HCT116 (cell line): ENCODE data around the gene MARK1. TPM values are rescaled to one million over a fixed set of nuclear protein-coding genes. Genes with fewer than 3 reads are reported as not detected.

Experiments
- ATAC-seq: fragments of 200-7000 bp; cut with Tn5 transposase; 2 replicates; pipeline ENCODE4 v1.9.1; 2020; ENCODE audit warnings: mild to moderate bottlenecking, moderate library complexity
- BruUV-seq: library from RNA; stranded (reverse); fragments of 400-500 nt; replicated peaks from 2 replicates; lab custom pipeline; 2021; lab: Mats Ljungman, UMichigan
- CTCF ChIA-PET: fragments of 300-600 bp; sonication (Branson Sonifier 250); formaldehyde crosslinking; loops from one replicate; lab custom pipeline; 2021; ENCODE audit warnings: antibody characterized with exemption; lab: Charles Lee
- POLR2A ChIA-PET: fragments of 300-600, 350-600 bp; sonication (Branson Sonifier 250); formaldehyde crosslinking; loops from one replicate; lab custom pipeline; 2021; ENCODE audit warnings: antibody characterized with exemption; lab: Charles Lee
- RAD21 ChIA-PET, 2 experiments: fragments of 300-600 bp; sonication (Branson Sonifier 250); formaldehyde crosslinking; loops; one replicate each; lab custom pipeline; 2023; ENCODE audit warnings: low total read pairs in 2 of 2; ENCODE audit not compliant: uncharacterized antibody in 2 of 2, unreplicated experiment in 2 of 2, low non-redundant PET in 1 of 2; lab: Charles Lee
- DNase-seq: peaks from one replicate; pipeline ENCODE4 v3.0.0-alpha.2; 2010; ENCODE audit warnings: low read depth, low spot score
- H2AFZ ChIP-seq: fragments of 200-600 bp; shearing (Covaris generic), sonication (generic); 2 replicates; pipeline ENCODE4 v1.6.1; 2017; ENCODE audit warnings: low read depth, mixed run types, mixed read lengths, antibody characterized with exemption, low read length; ENCODE audit not compliant: poor library complexity, severe bottlenecking
- H3K27ac ChIP-seq: 2 replicates; pipeline ENCODE4 v1.5.1; 2012; ENCODE audit warnings: low read depth, low read length
- H3K27me3 ChIP-seq: fragments of 200-600 bp; sonication (generic); 2 replicates; pipeline ENCODE4 v1.6.1; 2016; ENCODE audit warnings: mixed run types, low read length, mixed read lengths; ENCODE audit not compliant: insufficient read depth
- H3K36me3 ChIP-seq, 2 experiments: fragments of 200-500 bp in 1 of 2; fragments of 200-600 bp in 1 of 2; sonication (Bioruptor generic) in 1 of 2; sonication (generic) in 1 of 2; 2 replicates each; pipeline versions ENCODE4 v1.5.1 to v1.6.1; 2014 to 2016; ENCODE audit warnings: low read length in 2 of 2, inconsistent platforms in 1 of 2, mixed read lengths in 1 of 2, mixed run types in 1 of 2; ENCODE audit not compliant: insufficient read depth in 2 of 2, control insufficient read depth in 1 of 2
- H3K4me1 ChIP-seq, 2 experiments: fragments of 200-600 bp in 1 of 2; sonication (generic) in 1 of 2; 2 replicates each; pipeline versions ENCODE4 v1.5.1 to v1.6.1; 2012 to 2017; ENCODE audit warnings: low read length in 2 of 2, inconsistent platforms in 1 of 2, mild to moderate bottlenecking in 1 of 2, mixed read lengths in 1 of 2, mixed run types in 1 of 2, moderate library complexity in 1 of 2; ENCODE audit not compliant: insufficient read depth in 2 of 2, control insufficient read depth in 1 of 2
- H3K4me2 ChIP-seq: fragments of 200-600 bp; sonication (generic); 2 replicates; pipeline ENCODE4 v1.6.1; 2017; ENCODE audit warnings: mixed run types, low read length, mixed read lengths
- H3K4me3 ChIP-seq, 2 experiments: fragments of 200-600 bp in 1 of 2; sonication (generic) in 1 of 2; replicated peaks in 1 of 2; 2 replicates each; pipeline ENCODE4 v1.5.1; 2011 to 2016; ENCODE audit warnings: low read length in 2 of 2, control low read depth in 1 of 2, low read depth in 1 of 2, mild to moderate bottlenecking in 1 of 2, mixed read lengths in 1 of 2, mixed run types in 1 of 2
- H3K79me2 ChIP-seq: fragments of 200-600 bp; sonication (generic); 2 replicates; pipeline ENCODE4 v1.6.1; 2017; ENCODE audit warnings: mild to moderate bottlenecking, mixed run types, low read length, moderate library complexity, mixed read lengths; ENCODE audit not compliant: insufficient read depth
- H3K9ac ChIP-seq: fragments of 200-600 bp; sonication (generic); 2 replicates; pipeline ENCODE4 v1.6.1; 2016; ENCODE audit warnings: low read length, mixed read lengths
- H3K9me2 ChIP-seq: fragments of 200-600 bp; sonication (generic), shearing (Covaris generic); 2 replicates; pipeline ENCODE4 v1.6.1; 2017; ENCODE audit warnings: mixed run types, mild to moderate bottlenecking, moderate library complexity; ENCODE audit not compliant: insufficient read depth
- H3K9me3 ChIP-seq, 2 experiments: fragments of 200-500 bp in 1 of 2; fragments of 200-600 bp in 1 of 2; sonication (Bioruptor generic) in 1 of 2; sonication (generic) in 1 of 2; 2 replicates each; pipeline ENCODE4 v1.6.1; 2014 to 2017; ENCODE audit warnings: low read length in 2 of 2, mixed read lengths in 2 of 2, inconsistent platforms in 1 of 2, low read depth in 1 of 2, mild to moderate bottlenecking in 1 of 2, mixed run types in 1 of 2, moderate library complexity in 1 of 2; ENCODE audit not compliant: control insufficient read depth in 1 of 2, insufficient read depth in 1 of 2
- H4K20me1 ChIP-seq: fragments of 200-600 bp; sonication (generic), shearing (Covaris generic); 2 replicates; pipeline ENCODE4 v1.6.1; 2017; ENCODE audit warnings: mixed run types, mild to moderate bottlenecking, moderate library complexity; ENCODE audit not compliant: insufficient read depth
- CEBPB ChIP-seq: IDR thresholded peaks from 2 replicates; pipeline ENCODE4 v1.6.1; 2012; ENCODE audit warnings: low read depth
- CTCF ChIP-seq, 3 experiments: fragments of 200-600 bp in 1 of 3; sonication (generic) in 1 of 3; IDR thresholded peaks in 2 of 3; conservative IDR thresholded peaks in 1 of 3; 2 replicates each; pipeline ENCODE4 v1.5.1; 2012 to 2017; ENCODE audit warnings: low read depth in 2 of 3, low read length in 2 of 3, antibody characterized with exemption in 1 of 3, borderline replicate concordance in 1 of 3, control low read depth in 1 of 3, mild to moderate bottlenecking in 1 of 3, mixed read lengths in 1 of 3, mixed run types in 1 of 3, moderate library complexity in 1 of 3; ENCODE audit not compliant: insufficient read depth in 1 of 3
- SP1 ChIP-seq: IDR thresholded peaks from 2 replicates; pipeline ENCODE4 v1.6.1; 2012; ENCODE audit warnings: low read depth
- SRF ChIP-seq: IDR thresholded peaks from 2 replicates; pipeline ENCODE4 v1.6.1; 2012; ENCODE audit warnings: low read depth
- TCF7L2 ChIP-seq: IDR thresholded peaks from 2 replicates; pipeline ENCODE4 v1.7.0; 2011; ENCODE audit warnings: borderline replicate concordance, inconsistent platforms; ENCODE audit not compliant: insufficient read depth, insufficient read length; ENCODE audit errors: extremely low read depth
- ZBTB33 ChIP-seq: IDR thresholded peaks from 2 replicates; pipeline ENCODE4 v1.6.1; 2011; ENCODE audit warnings: mild to moderate bottlenecking, low read length, moderate library complexity; ENCODE audit not compliant: insufficient replicate concordance; ENCODE audit errors: extremely low read depth
- intact Hi-C: fragments of 100-400 bp; cut with micrococcal nuclease; formaldehyde crosslinking; loops from 2 replicates; pipeline ENCODE4 v1.10.0; 2022
- total RNA-seq: library from RNA; stranded (reverse); gene quantifications from one replicate; pipeline ENCODE4 v1.2.1, GENCODE V29; 2021; ENCODE audit not compliant: unreplicated experiment

The MARK1 gene
- total RNA-seq, 1 experiment from 2014 or later, result 3.6 TPM

- no peak for ATAC-seq
- Histone ChIP-seq H3K9ac (no peak overlapping the region), H3K36me3 (no peaks in the 10 kb centered on the region), H3K27ac (no peak overlapping the region), H4K20me1 (no peaks in the 10 kb centered on the region), H3K4me2 (no peak overlapping the region), H3K9me2 (no peaks in the 10 kb centered on the region), H3K79me2 (no peaks in the 10 kb centered on the region), H2AFZ (no peak overlapping the region), H3K9me3 (no peaks in the 10 kb centered on the region), H3K4me3 (no peak overlapping the region), H3K27me3 (no peaks in the 10 kb centered on the region), H3K4me1 (no peaks in the 10 kb centered on the region)
- ChIA-PET POLR2A (no interaction called here), RAD21 (no interaction called here), CTCF (no interaction called here)
- intact Hi-C loops, result no loop called here
- DNase-seq, result no peak
- TF ChIP-seq TCF7L2 (no peak), CEBPB (no peak), SRF (no peak), SP1 (no peak), CTCF (IDR thresholded peaks at IDR 0.05 in 2 of 3, conservative IDR thresholded peaks at IDR 0.05 in 1 of 3; ENCODE audit: borderline replicate concordance in 1 of 3, insufficient read depth in 1 of 3, low read depth in 2 of 3, low read length in 2 of 3) (no peak), ZBTB33 (no peak)
- BruUV-seq, result no TSS peak
These were observed 109.8 kb downstream of the MARK1 start for GRCh38 chr1:220637759-220638158.
